Right lobe of liver (tissue), 6 donors: Measurements from ENCODE around the gene MAK. TPM values are rescaled to one million over a fixed set of nuclear protein-coding genes. Genes with fewer than 3 reads are reported as not detected.

ENCODE experiments used
- ATAC-seq, 4 donors: fragments of 200-7000 bp; cut with Tn5 transposase; one replicate each; pipeline ENCODE4 v1.9.1; 2020; ENCODE audit warnings: mild to moderate bottlenecking in 4 of 4, moderate library complexity in 4 of 4
- DNase-seq, 3 donors: peaks; one replicate each; pipeline ENCODE4 v3.0.0-alpha.2; 2020
- H3K27ac ChIP-seq, 3 donors: fragments of 200-600 bp; one replicate each; pipeline ENCODE4 v1.8.0; 2022
- H3K27me3 ChIP-seq, 2 donors: fragments of 200-600 bp; one replicate each; pipeline ENCODE4 v1.8.0; 2022
- H3K36me3 ChIP-seq, 4 donors: fragments of 200-600 bp; sonication (generic) in 1 of 4; one replicate each; pipeline versions ENCODE4 v1.5.1 to v1.8.0; 2017 to 2022; ENCODE audit warnings: control low read depth in 1 of 4
- H3K4me1 ChIP-seq, 4 donors: fragments of 200-600 bp; sonication (generic) in 1 of 4; one replicate each; pipeline versions ENCODE4 v1.5.1 to v1.8.0; 2017 to 2022; ENCODE audit warnings: control low read depth in 1 of 4
- H3K4me3 ChIP-seq, 3 donors: fragments of 200-600 bp; one replicate each; pipeline ENCODE4 v1.8.0; 2022
- H3K9me3 ChIP-seq, 4 donors: fragments of 200-600 bp; sonication (generic) in 1 of 4; one replicate each; pipeline versions ENCODE4 v1.5.1 to v1.8.0; 2017 to 2022; ENCODE audit warnings: control low read depth in 1 of 4
- CTCF ChIP-seq, 4 donors: fragments of 200-600 bp in 3 of 4; fragments of 450-650 bp in 1 of 4; IDR thresholded peaks; one replicate each; pipeline versions ENCODE4 v1.5.1 to v1.8.0; 2016 to 2022; ENCODE audit warnings: antibody characterized with exemption in 4 of 4, mild to moderate bottlenecking in 2 of 4
- POLR2A ChIP-seq: fragments of 450-650 bp; IDR thresholded peaks from one replicate; pipeline ENCODE4 v1.6.1; 2017; ENCODE audit warnings: antibody characterized with exemption, mild to moderate bottlenecking
- WGBS: methylation state at CpG from one replicate; pipeline ENCODE4 v1.1.6; 2018; ENCODE audit warnings: low coverage, low lambda C conversion rate; ENCODE audit not compliant: insufficient coverage; ENCODE audit errors: missing lambda C conversion rate; 5-methylcytosine and 5-hydroxymethylcytosine counted together
- intact Hi-C, 2 donors: fragments of 100-400 bp; cut with DNase I; formaldehyde crosslinking; loops; one replicate each; pipeline versions ENCODE4 v1.11.2 to v1.14.1; 2022
- total RNA-seq, 6 experiments: library from RNA; depleted of rRNA in 2 of 6; stranded (reverse); fragments of >200 nt in 2 of 6; fragmentation: NEBNext Ultra II Directional in 3 of 6; extraction: Animal tissue kit (Norgen Biotek cat#: 25700) in 3 of 6; gene quantifications; one replicate each; pipeline versions ENCODE4 v1.1.0 to v1.2.4, GENCODE V29; 2016 to 2023
- donor health status: DM: no; HTN: yes; CAD: no.
- donor health status: DM: no; HTN: no; CAD: no.
- donor health status: DM: no; HTN: no; CAD: no.
- donor health status: DM: no; HTN: yes; CAD: no.
- donor health status: DM: no; HTN: yes; CAD: no.

The MAK gene
- total RNA-seq, 6 experiments from 2014 or later, result 0.12 to 0.18 (median 0.15) TPM; not detected in 3

- no peak overlapping the region for H3K4me3 ChIP-seq
- no peaks in the 10 kb centered on the region for H3K9me3 ChIP-seq
- intact Hi-C loops, result no loop called here
- H3K36me3 ChIP-seq, result no peaks in the 10 kb centered on the region
- ATAC-seq, result no peak
- TF ChIP-seq CTCF (IDR thresholded peaks at IDR 0.05) (no peak), POLR2A (no peak)
- no peak overlapping the region for H3K27ac ChIP-seq
- WGBS, result 76% methylated on average over 6 of the region's 6 CpGs
- no peaks in the 10 kb centered on the region for H3K4me1 ChIP-seq
- no peaks in the 10 kb centered on the region for H3K27me3 ChIP-seq
- no peak for DNase-seq
These were observed 44.6 kb downstream of the MAK start for GRCh38 chr6:10793695-10794094.

- TF ChIP-seq POLR2A (no peak), CTCF (IDR thresholded peaks at IDR 0.05) (no peak)
- Histone ChIP-seq H3K36me3 (no peaks in the 10 kb centered on the region), H3K27me3 (no peaks in the 10 kb centered on the region), H3K27ac (no peak overlapping the region), H3K4me1 (no peaks in the 10 kb centered on the region), H3K4me3 (no peak overlapping the region), H3K9me3 (no peaks in the 10 kb centered on the region)
- ATAC-seq (no peak), DNase-seq (no peak)
- intact Hi-C loops, result no loop called here
- no CpG with 5 or more reads among the region's 3 CpGs for WGBS
These were observed 45.3 kb downstream of the MAK start for GRCh38 chr6:10793035-10793434.

- Histone ChIP-seq H3K4me3 (no peak overlapping the region), H3K27me3 (no peaks in the 10 kb centered on the region), H3K36me3 (no peaks in the 10 kb centered on the region), H3K27ac (no peak overlapping the region), H3K4me1 (no peaks in the 10 kb centered on the region), H3K9me3 (no peaks in the 10 kb centered on the region)
- DNase-seq, result no peak
- 76% methylated on average over 5 of the region's 5 CpGs for WGBS
- ATAC-seq, result no peak
- TF ChIP-seq CTCF (IDR thresholded peaks at IDR 0.05) (no peak), POLR2A (no peak)
- intact Hi-C loops, result no loop called here
These were observed 46.2 kb downstream of the MAK start for GRCh38 chr6:10792101-10792500.

- WGBS, result 88% methylated on average over 5 of the region's 5 CpGs
- no peaks in the 10 kb centered on the region for H3K4me1 ChIP-seq
- intact Hi-C loops, result no loop called here
- no peak overlapping the region for H3K27ac ChIP-seq
- DNase-seq, result no peak
- no peaks in the 10 kb centered on the region for H3K9me3 ChIP-seq
- H3K36me3 ChIP-seq, result no peaks in the 10 kb centered on the region
- ATAC-seq, result no peak
- no peak overlapping the region for H3K4me3 ChIP-seq
- no peak for TF ChIP-seq CTCF (IDR thresholded peaks at IDR 0.05)
- no peak for TF ChIP-seq POLR2A
- no peaks in the 10 kb centered on the region for H3K27me3 ChIP-seq
These were observed 46.7 kb downstream of the MAK start for GRCh38 chr6:10791673-10792072.

GRCh38 chr6:10779076-10779475, 59.3 kb downstream of the MAK start:
- Histone ChIP-seq H3K4me3 (no peak overlapping the region), H3K9me3 (no peaks in the 10 kb centered on the region), H3K36me3 (no peaks in the 10 kb centered on the region), H3K4me1 (no peaks in the 10 kb centered on the region), H3K27me3 (no peaks in the 10 kb centered on the region), H3K27ac (no peak overlapping the region)
- TF ChIP-seq POLR2A (no peak), CTCF (IDR thresholded peaks at IDR 0.05) (no peak)
- DNase-seq, result no peak
- no peak for ATAC-seq
- 96% methylated on average over 7 of the region's 8 CpGs for WGBS
- intact Hi-C loops, result no loop called here
